Right hindlimb (tissue), 1 donor: ENCODE results near the gene HK1.

Source experiments
- DNase-seq: peaks from one replicate; pipeline ENCODE4 v3.0.0-alpha.2; 2018

The HK1 gene

DNA sequence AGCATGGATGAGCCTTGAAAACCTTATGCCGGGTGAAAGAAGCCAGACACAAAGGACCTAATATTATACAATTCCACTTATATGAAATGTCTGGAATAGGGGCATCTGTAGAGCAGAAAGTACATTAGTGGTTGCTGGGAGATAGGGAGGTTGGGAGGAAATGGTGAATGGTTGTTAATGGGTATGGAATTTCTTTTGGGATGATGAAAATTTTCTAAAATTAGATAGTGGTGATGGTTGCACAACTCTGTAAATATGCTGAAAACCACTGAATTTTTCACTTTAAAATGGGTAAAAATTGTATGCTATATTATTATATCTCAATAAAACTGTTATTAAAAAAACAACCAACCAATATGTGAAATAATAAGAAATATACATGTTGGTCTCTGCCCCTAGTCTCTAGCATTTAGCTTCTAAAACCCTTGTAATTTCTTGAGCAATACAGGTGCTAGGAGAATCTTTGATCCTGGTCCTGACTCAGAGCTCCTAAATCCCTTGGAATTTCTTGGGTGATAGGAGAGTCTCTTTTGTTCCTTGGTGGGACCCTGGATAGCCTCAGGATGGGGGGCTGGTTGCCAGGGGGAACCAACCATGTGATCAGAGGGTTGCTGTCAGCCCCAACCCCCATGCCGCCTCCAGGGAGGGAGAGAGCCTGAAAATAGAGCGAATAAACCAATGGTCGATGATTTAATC lies 74.4 kb downstream of the HK1 start:
- DNase-seq: no peak

DNA sequence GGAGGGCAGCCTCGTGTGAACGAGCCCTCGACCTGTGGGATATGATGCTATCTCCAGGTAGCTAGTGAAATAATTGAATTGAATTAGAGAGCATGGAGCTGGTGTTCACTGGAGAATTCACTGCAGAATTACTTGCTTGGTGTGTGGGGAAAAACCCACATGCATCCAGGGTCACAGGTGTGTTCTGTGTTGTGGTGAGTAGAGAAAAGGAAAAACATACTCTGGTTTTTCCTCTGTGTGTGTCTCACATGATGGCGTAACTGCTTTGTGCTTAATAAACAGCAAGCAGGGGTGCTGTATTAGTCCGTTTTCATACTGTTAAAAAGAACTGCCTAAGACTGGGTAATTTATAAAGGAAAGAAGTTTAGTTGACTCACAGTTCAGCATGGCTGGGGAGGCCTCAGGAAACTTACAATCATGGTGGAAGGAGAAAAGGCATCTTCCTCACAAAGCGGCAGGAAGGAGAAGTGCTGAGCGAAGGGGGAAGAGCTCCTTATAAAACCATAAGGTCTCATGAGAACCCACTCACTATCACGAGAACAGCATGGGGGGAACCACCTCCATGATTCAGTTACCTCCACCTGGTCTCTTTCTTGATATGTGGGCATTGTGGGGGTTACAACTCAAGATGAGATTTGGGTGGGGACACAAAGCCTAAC lies 75.8 kb downstream of the HK1 start:
- no peak for DNase-seq

DNA sequence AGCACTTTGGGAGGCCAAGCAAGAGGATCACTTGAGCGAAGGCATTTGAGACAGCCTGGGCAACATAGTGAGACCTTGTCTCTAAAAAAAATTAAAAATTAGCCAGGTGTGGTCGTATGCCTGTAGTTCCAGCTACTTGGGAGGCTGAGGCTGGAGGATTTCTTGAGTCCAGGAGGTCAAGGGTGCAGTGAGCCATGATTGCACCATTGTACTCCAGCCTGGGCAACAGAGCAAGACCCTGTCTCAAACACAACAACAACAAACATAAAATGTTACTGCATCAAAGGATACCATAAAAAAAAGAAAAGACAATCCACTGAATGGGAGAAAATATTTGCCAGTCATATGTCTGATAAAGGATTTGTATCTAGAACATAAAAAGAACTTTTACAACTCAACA lies 77.9 kb downstream of the HK1 start:
- DNase-seq: no peak

DNA sequence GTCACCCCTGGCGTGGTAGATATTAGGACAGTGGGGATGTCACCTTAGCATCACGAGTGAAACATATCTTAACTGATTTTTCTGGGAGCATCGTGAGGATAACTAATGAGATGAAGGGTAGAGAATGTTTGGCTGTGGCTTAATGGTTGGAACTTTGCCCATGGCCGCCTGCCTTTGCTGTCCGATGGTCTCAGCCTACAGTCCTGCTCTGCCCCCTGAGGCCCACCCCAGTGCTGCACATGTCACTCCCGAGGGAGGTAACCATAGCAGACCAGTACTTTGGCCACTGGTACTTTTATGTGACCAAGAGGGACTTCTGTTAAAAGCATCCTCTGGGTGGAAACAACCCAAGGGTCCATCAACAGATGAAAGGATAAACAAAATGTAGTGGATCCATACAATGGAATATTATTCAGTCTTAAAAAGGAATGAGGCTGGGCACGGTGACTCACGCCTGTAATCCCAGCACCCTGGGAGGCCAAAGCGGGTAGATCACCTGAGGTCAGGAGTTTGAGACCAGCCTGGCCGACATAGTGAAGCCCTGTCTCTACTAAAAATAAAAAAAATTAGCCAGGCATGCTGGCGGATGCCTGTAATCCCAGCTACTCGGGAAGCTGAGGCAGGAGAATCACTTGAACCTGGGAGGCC lies 80.0 kb downstream of the HK1 start:
- DNase-seq: no peak

- no peak for DNase-seq
These were observed 80.9 kb downstream of the HK1 start for GRCh38 chr10:69359148-69359547.

DNA sequence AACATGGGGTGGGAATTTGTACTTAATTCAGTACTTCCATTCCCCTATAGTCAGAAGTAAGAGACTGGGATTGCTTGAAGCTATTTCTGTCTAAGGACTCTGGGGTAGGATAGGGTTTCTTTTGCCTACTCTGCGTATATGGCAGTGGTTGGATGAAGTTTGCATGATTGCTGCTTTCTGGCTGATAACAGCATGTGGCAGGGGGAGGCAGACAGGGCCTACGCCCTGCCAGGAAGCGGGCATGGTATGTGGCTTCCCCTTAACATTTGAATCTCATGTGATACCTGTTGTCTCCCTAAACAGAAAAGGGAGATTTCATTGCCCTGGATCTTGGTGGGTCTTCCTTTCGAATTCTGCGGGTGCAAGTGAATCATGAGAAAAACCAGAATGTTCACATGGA lies 81.3 kb downstream of the HK1 start:
- DNase-seq: no peak

- peak; percentile 81 for DNase-seq
These were observed 82.4 kb downstream of the HK1 start for GRCh38 chr10:69360485-69361302.

GRCh38 chr10:69361303-69361614 lies 83.0 kb downstream of the HK1 start:
- DNase-seq: no peak

DNA sequence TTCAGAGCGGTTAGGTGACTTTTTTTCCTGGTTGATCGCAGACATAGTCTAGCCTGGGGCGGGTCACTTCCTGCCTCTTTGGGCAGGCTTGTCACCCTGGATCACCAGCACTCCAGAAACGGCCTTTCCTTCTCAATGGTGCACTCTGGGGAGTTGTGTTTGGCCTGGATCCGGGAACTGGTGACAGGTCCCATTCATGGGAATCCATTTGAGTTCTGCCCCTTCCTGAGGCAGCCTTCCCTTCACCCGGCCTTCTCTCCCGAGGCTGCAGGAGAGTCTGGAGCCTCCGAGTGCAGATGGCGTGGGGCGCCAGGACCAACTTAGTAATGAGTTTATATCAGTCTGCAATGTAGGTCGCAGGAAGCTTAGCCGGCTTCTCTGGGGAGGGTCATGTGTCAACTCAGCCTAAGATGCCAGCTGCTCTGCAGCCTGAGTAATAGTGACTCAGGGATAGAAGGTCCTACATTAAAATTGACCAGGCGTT lies 84.2 kb downstream of the HK1 start:
- peak; percentile 39 for DNase-seq

- DNase-seq: no peak
These were observed 85.4 kb downstream of the HK1 start for GRCh38 chr10:69363666-69364065.

DNA sequence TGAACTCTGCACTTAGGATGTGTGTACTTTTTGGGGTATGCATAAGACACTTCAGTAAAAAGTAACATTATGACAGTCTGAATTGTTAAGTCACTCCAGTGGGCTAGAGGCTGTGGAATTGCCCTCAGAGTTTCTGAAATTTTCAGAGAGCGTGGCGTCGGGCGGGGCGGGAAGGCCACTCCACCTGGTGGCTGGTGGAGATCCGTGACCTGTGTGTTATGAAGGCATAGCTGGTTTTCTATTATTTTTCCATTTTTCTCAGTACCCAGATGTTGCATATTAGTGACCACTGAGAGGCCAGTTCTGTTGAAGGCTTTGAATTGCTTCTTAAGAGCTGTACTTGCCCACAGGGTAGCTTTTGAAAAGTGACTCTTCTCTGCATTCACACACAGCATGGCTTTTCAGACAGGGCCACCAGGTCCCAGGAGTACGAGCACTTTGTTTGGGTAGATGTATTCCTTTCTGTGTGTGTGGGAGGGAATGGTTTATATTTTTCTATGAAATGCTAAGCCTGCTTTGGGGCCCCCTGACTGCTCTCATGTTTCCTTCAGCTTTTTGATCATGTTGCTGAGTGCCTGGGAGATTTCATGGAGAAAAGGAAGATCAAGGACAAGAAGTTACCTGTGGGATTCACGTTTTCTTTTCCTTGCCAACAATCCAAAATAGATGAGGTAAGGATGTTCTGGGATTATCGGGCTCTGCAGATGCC lies 86.1 kb downstream of the HK1 start:
- DNase-seq: no peak

- no peak for DNase-seq
These were observed 88.4 kb downstream of the HK1 start for GRCh38 chr10:69366738-69367137.

DNA sequence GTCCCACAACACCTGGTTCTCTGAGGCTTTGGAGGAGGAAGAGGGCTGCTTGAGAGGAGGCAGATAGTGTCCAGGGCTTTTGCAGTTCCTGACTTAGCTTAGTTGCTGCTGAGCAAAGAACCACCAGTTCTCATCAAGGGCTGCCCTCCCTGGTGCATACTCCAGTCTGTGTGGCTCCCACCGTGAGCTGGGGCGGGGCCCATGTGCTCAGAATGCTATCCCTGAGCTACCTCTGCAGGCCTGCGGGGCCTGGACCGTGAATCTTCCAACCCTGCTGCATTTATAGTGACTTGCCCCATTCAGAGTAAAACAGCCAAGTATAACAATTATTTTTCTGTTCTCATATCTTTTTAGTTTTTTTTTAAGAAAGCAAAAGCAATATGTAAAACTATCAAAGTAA lies 89.2 kb downstream of the HK1 start:
- DNase-seq: no peak

DNA sequence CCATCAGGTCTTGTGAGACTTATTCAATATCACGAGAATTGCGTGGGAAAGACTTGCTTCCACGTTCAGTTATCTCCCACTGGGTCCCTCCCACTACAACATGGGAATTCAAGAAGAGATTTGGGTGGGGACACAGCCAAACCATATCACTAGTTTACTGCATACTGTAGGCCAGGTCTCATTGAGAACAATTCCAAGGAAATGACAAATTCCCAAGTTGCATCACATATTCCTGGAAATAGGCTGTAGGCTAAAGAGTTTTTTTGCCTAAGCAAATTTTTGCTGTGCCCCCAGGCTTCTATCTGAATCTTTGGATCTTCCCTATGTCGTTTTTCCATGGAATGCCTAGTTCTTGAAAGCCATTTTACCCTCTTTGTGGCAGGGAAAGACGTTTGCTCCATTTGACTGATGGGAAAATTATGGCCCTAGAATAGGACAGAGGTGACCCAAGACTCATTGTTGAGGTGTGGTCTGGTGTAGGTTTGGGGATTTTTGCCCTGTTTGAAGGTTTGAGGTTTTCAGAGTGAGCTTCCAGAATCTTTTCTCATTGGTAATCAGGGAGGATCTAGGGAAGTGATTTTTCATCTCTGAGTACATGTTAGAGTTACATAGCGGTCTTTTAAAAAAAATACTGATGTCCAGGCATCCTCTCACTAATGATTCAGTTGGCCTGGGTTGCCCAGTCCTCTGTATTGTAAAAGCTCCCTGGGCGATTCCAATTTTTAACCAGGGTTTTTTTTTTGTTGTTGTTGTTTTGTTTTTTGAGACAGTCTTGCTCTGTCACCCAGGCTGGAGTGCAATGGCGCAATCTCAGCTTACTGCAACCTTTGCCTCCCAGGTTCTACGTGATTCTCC lies 94.1 kb downstream of the HK1 start:
- no peak for DNase-seq

GRCh38 chr10:69374242-69374641 lies 95.9 kb downstream of the HK1 start:
- DNase-seq: no peak

GRCh38 chr10:69374931-69375306 lies 96.6 kb downstream of the HK1 start:
- DNase-seq: no peak

DNA sequence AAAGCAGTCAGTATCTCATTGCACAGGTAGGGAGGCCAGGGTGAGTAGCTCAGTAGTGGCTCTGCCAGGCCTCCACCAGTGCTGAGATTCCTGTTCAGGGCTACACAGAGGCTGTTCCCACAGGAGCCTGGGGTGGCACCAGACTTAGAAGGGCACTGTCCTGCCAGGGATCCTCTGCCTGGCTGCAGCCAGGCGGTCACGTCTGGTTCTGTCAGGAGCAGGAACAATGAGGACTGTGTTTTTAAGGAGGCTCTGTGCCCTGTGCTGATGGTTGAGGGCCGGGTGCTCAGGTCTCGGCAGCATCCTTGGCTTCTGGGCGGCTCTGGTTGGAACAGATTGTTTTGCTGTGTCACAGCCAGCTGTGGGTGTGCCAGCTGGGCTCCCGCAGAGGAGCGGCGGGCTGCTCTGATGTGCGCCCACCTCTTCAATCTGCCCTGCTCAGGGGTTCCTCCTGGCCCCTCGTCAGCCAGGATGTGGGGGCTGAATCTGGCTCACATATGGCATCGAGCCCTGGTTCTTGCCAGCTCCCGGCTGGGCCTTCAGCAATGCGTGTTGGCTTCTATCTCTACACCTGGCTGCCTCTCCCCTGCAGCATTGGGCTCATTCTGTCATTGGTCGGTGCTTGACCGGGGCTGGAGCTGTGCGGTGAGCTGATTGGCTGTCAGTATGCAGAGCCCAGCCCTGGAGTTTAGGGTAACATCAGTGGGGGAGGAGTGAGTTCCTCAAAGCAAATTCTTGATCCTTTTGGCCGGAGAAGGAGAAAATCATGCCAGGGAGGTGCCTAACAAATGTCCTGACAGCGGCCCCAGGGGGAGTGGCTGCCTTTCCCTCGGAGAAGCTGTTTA lies 97.2 kb downstream of the HK1 start:
- DNase-seq: peak; percentile 56

GRCh38 chr10:69376662-69377061 lies 98.4 kb downstream of the HK1 start:
- no peak for DNase-seq

GRCh38 chr10:69377191-69377590 lies 98.9 kb downstream of the HK1 start:
- DNase-seq: no peak

DNA sequence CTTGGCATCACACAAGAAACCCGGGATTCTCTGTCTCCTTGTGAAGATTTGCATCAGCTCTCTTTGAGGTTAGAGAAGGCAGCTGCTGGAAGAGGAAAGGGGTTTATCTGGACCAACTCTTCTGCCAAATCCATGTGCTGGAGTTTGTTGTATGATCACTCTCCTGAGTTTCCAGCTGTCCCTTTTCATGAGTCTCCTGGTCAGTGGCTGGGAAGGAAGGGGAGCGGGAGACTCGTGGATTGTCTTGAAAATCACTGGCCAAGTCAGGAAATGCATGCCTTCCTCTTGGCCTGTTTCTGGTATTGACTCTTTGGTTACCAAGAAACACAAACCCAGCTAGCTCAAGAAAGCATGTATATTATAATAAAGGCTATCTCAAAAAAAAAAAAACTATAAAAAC lies 99.6 kb downstream of the HK1 start:
- DNase-seq: no peak

GRCh38 chr10:69379800-69380199 lies 101.5 kb downstream of the HK1 start:
- DNase-seq: no peak
